H1 (cell line): ENCODE measurements around the gene ITSN1. TPM values are rescaled to one million over a fixed set of nuclear protein-coding genes. Genes with fewer than 3 reads are reported as not detected.

Experiments used
- EZH2 ChIP-seq: fragments of 200-600 bp; sonication (generic); IDR thresholded peaks from 2 replicates; pipeline ENCODE4 v1.7.1; 2012; ENCODE audit warnings: low read depth, mild to moderate bottlenecking, moderate library complexity, low read length, inconsistent platforms; ENCODE audit not compliant: severe bottlenecking
- KDM5A ChIP-seq: fragments of 200-600 bp; IDR thresholded peaks from 2 replicates; pipeline ENCODE4 v1.7.1; 2012; ENCODE audit warnings: mild to moderate bottlenecking, low read length, inconsistent platforms, mixed read lengths
- SIRT6 ChIP-seq: IDR thresholded peaks from one replicate; pipeline ENCODE4 v1.7.1; 2012; ENCODE audit warnings: low read length, inconsistent platforms
- TAF1 ChIP-seq: IDR thresholded peaks from 2 replicates; pipeline ENCODE4 v1.6.1; 2011; ENCODE audit warnings: mild to moderate bottlenecking, low read depth, low read length
- polyA plus RNA-seq, 7 experiments: library from polyadenylated mRNA; depleted of rRNA in 3 of 7; stranded (reverse) in 5 of 7; unstranded in 2 of 7; fragments of >200 nt in 5 of 7; fragments of 200-250 nt in 2 of 7; gene quantifications; 1 replicate in 5 of 7; 2 replicates in 1 of 7; 4 replicates in 1 of 7; pipeline versions ENCODE4 v1.2.1 to v1.2.3, GENCODE V29; 2011 to 2013; ENCODE audit warnings: missing spikeins in 2 of 7, mixed read lengths in 2 of 7
- total RNA-seq: library from RNA; stranded (reverse); fragmentation: NEBNext Ultra II Directional; extraction: Animal tissue kit (Norgen Biotek cat#: 25700); gene quantifications from 2 replicates; pipeline ENCODE4 v1.2.1, GENCODE V29; 2021

ITSN1 gene
- total and polyA plus RNA-seq, 2 of the 8 experiments (the other 6 are each of a cell fraction or from before 2014, with no cell fraction given) = 60.8 to 78.1 TPM

GRCh38 chr21:33849834-33850233, 207.5 kb downstream of the ITSN1 start (continued):
- TF ChIP-seq SIRT6 = no peak
- no peak for TF ChIP-seq EZH2
- no peak for TF ChIP-seq KDM5A
- TF ChIP-seq TAF1 = no peak
